OCI-M2 (cell line): ENCODE measurements around the gene PPP6R3.
"Not testable (repeated sequence)": the region's sequence is repeated elsewhere in the genome, so short reads cannot be mapped to it uniquely, and the experiment has no call there.

Source experiments
- DNase-seq: peaks from one replicate; lab custom pipeline; 2025; ENCODE audit not compliant: unreplicated experiment; lab: John Stamatoyannopoulos, UW

PPP6R3 gene

GRCh38 chr11:68594123-68594522 lies 133.6 kb downstream of the PPP6R3 start:
- no peak for DNase-seq

GRCh38 chr11:68596231-68596630 lies 135.7 kb downstream of the PPP6R3 start:
- no peak for DNase-seq

GRCh38 chr11:68598816-68599653 lies 138.5 kb downstream of the PPP6R3 start:
- DNase-seq: no peak

DNA sequence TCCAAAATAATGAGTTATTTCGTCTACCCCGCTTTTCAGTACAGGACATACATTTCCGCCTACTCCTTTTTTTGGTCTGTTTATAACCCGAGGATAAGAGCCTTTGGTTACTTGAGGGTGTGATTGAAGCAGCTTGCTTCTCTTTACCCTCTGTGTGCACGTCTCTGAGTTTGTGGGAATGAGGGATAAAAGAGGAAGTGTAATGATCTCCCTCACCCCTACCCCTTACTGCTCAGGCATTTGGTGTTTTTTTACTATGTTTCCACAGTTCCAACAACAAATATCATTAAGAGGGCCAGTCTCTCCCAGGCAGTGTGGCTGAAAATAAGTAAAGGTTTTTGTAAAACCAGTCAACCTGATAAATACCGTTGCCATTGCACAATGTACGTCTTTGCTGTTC lies 140.6 kb downstream of the PPP6R3 start:
- no peak for DNase-seq

DNA sequence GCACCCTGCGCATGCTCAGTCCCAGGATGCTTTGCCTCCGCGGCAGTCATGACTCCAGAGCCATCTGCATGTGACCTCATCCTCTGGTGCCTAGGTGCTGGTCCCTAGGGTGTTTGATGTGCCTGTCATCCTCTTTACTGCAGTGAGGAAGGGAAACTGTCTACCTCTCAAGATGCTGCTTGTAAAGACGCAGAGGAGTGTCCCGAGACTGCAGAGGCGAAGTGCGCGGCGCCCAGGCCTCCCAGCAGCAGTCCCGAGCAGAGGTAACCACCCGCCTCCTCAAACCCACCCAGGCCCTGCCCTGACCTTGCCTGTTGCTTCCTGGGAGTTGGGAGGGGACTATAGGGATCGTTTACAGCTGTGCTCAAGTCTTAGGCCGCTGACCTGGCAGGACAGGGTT lies 149.2 kb downstream of the PPP6R3 start:
- DNase-seq: no peak

- DNase-seq: no peak
Observed at GRCh38 chr11:68610452-68611116, 150.0 kb downstream of the PPP6R3 start.

GRCh38 chr11:68615657-68616056 lies 155.1 kb downstream of the PPP6R3 start:
- no peak for DNase-seq

DNA sequence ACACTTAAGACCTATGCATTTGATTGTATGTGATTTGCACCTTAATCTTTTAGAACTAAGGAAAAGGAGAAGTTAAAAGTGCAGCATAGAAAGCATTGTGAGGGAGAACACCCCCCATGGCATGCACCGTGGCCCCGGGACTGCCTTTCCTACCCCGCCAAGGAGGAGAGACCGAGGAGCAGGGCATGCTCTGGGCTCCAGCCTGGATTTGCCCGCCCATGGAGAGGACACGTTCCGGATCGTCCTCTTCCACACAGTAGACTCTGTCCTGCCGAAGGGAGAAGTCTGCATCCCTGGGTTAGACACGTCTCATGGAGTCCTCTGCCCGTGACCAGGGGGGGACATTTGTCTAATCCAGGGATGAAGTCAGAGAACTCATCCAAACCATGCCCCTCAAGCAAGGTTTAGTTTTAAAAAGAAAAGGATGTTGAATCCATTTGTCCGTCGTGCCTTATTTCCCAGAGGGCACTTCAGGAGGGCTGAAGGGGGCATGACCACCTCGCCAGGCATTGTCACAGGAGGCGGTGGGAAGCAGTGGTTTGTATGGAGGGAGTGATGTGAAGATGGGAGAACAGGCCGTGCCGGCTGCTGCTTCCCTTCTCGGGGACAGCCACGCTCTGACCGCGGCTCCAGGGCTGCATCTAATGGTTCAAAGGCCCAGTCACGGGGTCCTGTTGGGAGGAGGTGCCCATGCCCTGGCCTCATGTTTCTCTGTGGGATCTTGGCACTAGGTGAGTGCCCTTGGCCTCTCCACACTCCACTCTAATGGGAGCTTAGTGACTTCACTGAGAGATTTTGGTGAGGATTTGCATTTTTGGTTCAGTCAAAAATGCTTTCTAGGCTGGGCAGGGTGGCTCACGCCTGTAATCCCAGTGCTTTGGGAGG lies 157.6 kb downstream of the PPP6R3 start:
- DNase-seq: no peak

DNA sequence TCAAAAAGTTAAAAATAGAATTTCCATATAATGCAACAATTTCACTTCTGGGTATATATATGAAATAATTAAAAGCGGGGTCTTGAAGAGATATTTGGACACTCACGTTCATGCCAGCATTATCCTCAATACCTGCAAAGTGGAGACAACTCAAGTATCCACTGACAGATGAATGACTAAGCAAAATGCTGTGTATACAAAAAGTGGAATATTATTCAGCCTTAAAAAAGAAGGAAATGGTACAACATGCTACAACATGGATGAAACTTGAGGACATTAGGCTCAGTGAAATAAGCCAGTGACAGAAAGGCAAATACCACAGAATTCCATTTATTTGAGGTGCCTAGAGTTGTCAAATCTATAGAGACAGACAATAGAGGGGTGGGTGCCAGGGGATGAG lies 161.3 kb downstream of the PPP6R3 start:
- DNase-seq: no peak

DNA sequence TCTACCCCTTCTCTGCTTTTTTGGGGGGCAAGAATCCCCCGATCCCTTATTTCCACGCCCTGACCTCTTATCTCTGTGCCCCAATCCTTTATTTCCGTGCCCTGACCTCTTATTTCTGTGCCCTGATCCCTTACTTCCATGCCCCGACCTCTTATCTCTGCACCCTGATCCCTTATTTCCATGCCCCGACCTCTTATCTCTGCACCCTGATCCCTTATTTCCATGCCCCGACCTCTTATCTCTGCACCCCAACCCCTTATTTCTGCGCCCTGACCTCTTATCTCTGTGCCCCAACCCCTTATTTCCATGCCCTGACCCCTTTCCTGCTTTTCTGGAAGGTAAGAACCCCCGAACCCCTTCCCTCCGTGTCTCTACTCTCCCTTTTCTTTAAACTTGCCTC lies 163.2 kb downstream of the PPP6R3 start:
- not testable (repeated sequence) for DNase-seq

DNA sequence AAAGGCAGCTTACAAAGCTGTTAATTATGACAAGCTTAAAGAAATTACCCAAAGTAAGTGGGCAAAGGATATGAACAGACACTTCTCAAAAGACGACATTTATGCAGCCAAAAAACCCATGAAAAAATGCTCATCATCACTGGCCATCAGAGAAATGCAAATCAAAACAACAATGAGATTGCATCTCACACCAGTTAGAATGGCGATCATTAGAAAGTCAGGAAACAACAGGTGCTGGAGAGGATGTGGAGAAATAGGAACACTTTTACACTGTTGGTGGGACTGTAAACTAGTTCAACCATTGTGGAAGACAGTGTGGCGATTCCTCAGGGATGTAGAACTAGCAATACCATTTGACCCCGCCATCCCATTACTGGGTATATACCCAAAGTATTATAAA lies 164.5 kb downstream of the PPP6R3 start:
- DNase-seq: not testable (repeated sequence)

GRCh38 chr11:68626236-68626635 lies 165.7 kb downstream of the PPP6R3 start:
- DNase-seq: not testable (repeated sequence)

DNA sequence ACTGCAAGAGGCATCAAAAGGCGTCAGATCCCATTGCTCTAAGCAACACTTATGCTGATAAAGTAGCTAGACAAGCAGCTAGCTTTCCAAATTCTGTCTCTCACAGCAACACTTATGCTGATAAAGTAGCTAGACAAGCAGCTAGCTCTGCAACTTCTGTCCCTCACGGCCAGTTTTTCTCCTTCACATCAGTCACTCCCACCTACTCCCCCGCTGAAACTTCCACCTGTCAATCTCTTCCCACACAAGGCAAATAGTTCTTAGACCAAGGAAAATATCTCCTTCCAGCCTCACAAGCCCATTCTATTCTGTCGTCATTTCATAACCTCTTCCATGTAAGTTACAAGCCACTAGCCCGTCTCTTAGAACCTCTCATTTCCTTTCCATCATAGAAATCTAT lies 168.3 kb downstream of the PPP6R3 start:
- not testable (repeated sequence) for DNase-seq

DNA sequence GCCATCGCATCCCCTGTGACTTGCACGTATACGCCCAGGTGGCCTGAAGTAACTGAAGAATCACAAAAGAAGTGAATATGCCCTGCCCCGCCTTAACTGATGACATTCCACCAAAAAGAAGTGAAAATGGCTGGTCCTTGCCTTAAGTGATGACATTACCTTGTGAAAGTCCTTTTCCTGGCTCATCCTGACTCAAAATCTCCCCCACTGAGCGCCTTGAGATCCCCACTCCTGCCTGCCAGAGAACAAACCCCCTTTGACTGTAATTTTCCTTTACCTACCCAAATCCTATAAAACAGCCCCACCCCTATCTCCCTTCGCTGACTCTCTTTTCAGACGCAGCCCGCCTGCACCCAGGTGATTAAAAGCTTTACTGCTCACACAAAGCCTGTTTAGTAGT lies 171.8 kb downstream of the PPP6R3 start:
- DNase-seq: not testable (repeated sequence)

DNA sequence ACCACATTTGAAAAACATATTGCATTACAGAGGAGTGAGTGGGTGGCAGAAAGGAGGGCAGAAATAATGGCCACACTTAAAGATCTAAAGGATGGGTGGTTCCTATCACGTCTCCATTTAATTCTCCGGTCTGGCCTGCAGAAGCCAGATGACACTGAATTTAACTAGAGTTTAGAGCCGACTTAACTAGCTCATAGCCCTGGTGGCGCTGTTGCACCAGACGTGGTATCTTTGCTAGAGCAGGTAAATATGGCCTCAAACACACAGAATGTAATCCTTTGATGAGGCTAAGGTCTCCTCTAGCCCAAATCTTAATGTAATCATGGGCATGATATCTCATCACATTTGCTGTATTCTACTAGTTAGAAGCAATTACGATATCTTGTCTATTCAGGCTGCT lies 172.2 kb downstream of the PPP6R3 start:
- DNase-seq: no peak

DNA sequence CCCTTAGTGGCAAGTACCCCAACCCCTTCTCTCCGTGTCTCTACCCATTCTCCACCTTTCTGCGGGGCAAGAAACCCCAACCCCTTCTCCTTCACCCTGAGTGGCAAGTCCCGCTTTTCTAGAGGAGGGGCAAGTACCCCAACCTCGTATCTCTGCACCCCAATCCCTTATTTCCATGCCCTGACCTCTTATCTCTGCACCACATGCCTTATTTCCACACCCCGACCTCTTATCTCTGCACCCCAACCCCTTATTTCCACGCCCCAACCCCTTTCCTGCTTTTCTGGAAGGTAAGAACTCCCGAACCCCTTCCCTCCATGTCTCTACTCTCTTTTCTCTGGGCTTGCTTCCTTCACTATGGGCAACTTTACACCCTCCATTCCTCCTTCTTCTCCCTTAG lies 174.1 kb downstream of the PPP6R3 start:
- not testable (repeated sequence) for DNase-seq

DNA sequence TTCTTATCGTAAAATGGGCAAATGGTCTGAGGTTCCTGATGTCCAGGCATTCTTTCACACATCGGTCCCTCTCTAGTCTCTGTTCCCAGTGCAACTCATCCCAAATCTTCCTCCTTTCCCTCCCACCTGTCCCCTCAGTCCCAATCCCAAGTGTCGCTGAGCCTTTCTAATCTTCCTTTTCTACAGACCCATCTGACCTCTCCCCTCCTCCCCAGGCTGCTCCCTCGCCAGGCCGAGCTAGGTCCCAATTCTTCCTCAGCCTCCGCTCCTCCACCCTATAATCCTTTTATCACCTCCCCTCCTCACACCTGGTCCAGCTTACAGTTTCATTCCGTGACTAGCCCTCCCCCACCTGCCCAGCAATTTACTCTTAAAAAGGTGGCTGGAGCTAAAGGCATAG lies 174.6 kb downstream of the PPP6R3 start:
- DNase-seq: not testable (repeated sequence)

GRCh38 chr11:68635883-68636282 lies 175.3 kb downstream of the PPP6R3 start:
- not testable (repeated sequence) for DNase-seq

DNA sequence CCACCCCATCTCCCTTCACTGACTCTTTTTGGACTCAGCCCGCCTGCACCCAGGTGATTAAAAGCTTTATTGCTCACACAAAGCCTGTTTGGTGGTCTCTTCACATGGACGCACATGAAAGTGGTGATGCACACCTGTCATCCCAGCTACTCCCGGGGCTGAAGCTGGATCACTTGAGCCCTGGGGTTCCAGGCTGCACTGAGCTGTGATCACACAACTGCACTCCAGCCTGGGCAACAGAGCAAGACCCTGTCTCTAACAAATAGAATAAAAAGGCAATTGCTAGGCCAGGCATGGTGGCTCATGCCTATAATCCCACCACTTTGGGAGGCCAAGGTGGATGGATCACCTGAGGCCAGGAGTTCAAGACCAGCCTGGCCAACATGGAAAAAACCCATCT lies 178.8 kb downstream of the PPP6R3 start:
- not testable (repeated sequence) for DNase-seq

DNA sequence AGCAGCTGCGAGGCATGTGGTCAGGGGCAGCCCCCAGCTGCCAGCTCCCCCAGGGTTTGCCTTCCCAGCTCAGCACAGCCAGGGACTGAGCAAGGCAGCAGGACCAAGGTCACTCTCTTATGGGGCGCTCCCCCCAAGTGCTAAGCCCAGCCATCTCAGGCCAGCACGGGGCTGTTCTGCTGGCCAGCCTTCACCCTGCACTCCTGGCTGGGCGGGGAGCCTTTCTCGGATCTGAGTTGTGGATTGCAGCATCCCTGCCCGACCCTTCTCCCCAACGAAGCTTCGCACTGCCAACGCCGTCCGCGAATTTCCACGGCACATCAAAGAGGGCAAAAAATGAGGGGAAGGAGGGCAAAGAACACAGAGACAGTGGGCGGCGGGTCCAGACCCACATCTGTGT lies 181.3 kb downstream of the PPP6R3 start:
- DNase-seq: no peak

- DNase-seq: no peak
Observed at GRCh38 chr11:68643585-68643984, 183.0 kb downstream of the PPP6R3 start.
